CMK (cell line): ENCODE results near the gene OR1C1.
"Not testable (repeated sequence)": the region's sequence is repeated elsewhere in the genome, so short reads cannot be mapped to it uniquely, and the experiment has no call there.

Experiments used
- DNase-seq: peaks from one replicate; pipeline ENCODE4 v3.0.0-alpha.2; 2010; ENCODE audit warnings: low read depth

Gene OR1C1, protein sequence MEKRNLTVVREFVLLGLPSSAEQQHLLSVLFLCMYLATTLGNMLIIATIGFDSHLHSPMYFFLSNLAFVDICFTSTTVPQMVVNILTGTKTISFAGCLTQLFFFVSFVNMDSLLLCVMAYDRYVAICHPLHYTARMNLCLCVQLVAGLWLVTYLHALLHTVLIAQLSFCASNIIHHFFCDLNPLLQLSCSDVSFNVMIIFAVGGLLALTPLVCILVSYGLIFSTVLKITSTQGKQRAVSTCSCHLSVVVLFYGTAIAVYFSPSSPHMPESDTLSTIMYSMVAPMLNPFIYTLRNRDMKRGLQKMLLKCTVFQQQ

DNA sequence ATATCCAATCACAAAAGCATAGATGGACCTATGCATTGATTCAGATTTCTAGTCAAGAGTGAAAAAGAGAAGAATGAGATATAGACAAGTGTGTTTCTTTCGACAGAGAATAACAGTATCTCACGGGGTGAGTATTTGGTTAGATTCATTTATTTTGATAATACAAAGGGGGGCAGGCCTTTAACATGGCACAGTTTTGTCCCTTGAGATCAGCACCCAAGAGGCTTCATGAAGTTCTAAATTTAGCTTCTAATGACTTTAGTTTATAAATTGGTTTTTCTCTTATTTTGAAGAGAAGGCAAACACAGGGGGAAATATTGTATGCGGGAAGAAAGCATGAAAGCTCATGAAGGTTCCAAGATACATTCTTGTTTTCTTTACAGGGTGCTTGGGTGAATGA lies at the start of gene OR1C1:
Gene OR1C1, minus strand, starts transcription at position 101 of the 400 bp plus-strand sequence. CDS start 2,150 bp downstream, outside the sequence.
- DNase-seq, result no peak

DNA sequence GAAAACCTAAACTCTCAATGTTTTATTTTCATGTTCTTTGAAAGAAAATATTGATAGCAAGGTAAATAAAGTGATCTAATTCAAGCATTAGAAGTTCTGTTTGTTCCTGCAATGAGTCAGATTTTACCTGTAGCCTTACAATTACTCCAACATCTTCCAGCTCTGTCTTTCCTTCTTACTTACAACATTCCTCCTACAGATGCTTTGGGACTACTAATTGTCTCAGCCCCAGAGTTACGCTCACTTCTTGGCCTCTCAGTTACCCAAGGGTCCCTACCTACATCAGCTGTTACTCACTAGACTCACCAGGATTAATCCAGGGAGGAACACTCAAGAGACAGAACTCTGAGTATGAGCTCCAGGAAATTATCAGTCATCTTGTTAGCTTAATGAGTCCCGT lies 37.2 kb upstream of the OR1C1 start:
- no peak for DNase-seq

DNA sequence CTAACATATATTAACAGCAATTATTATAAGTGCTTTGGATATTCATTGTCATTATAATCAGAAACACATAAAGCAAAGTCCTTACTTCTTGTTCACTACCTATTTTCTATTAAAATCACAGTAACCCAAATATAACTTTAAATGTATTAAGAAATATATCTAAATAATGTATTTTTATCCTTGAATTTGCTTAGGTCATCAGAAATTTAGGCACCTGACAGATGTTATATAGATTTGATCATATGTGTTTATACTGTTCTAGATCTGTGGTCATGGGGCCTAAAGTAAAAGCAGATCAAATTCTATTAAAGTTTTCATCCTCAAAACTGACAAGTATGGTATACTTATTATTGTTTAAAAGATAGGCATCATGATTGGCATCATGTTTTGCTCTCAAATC lies 9.2 kb upstream of the OR1C1 start:
- DNase-seq, result no peak

DNA sequence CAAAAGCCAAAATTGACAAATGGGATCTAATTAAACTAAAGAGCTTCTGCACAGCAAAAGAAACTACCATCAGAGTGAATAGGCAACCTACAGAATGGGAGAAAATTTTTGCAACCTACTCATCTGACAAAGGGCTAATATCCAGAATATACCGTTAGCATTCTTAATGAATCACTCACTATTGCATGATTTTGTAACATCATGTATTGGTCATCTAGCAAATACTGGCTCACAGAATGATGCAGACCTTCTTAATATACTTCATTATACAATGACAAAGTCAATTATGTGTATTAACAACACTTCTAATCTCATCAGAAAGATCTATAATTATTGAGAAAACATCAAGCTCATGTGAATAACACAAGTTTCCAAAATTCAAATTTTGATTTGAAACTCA lies 6.0 kb downstream of the OR1C1 start:
- DNase-seq, result not testable (repeated sequence)

DNA sequence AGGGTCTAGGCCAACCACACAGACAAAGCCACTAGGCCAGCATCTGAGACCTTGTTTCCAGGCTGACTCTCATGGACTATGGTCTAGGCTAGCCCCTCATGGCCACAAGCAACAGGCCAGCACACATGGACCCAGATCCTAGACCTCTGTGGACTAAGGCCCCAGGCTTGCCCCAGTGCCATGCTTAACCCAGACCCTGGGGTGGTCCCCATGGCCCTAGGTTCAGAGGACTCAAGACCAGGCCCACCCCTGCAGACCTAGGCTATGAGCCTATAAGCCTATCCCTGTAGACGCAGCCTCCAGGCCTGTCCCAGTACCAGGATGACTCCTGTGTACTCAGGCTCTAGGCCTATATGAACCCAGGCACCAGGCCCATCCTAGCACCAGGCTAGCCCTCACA lies 10.5 kb downstream of the OR1C1 start:
- no peak for DNase-seq

DNA sequence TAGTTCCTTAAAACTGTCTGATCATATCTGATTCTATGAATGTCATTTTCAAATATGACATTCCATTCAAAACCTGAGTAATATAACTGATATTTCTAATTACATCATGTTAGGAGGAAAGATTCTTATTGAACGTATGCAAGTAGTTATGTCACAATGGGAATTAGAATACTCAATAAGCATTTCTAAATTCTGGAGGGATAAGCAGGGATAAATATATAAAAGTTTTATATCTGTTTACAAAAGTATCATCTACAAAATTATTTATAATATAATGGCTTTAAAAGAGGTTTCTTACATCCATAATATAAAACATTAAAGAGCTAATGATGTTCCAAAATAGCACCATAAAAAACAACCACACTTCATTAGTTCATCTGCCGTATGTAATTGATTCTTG lies 12.3 kb downstream of the OR1C1 start, which contains the start of gene OR14A2:
Gene OR14A2, minus strand, starts transcription at position 101 of the 400 bp plus-strand sequence.
- DNase-seq, result no peak

DNA sequence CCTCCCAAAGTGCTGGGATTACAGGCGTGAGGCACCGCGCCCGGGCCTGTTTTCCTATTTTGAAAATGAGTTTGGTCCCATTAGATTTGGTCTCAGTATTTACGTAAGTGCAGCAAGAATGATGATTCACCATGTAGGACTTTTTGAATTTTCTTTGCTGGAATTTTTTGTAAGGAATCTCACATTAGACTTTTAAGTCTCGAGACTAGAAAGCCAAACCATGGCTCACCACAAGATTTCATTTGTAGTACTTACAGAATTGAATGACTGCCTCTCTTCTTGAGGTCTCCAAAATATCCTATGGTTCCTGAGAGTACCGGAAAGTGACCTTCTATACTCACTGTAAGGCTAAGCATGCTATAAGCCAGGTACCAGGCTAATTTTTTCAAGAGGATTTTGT lies 12.7 kb downstream of the OR1C1 start:
- DNase-seq, result no peak

DNA sequence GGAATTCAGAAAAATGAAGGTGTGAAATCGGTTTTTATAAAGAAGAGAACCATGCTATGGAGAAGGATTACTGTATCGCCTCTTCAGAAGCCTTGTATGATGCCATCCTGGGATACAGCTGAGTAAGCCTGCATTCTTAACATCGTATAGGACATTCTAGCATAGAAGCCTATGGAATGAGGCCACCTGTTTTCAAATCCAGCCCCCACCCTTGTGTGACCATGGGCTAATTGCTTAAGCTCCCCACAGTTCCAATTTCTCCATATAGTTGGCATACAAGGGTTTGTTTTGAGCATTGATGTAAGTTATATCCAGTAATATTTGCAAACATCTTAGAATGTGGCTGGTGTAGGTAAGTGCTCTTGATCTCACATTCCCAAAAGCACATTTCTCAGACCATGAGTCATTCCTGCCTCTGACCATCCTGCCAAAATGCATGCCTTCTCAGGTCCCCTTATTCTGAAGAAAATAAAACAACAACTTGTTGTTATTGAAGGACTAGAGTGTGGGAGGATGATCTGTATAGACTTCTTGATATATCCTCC lies 13.9 kb downstream of the OR1C1 start:
- DNase-seq, result no peak

DNA sequence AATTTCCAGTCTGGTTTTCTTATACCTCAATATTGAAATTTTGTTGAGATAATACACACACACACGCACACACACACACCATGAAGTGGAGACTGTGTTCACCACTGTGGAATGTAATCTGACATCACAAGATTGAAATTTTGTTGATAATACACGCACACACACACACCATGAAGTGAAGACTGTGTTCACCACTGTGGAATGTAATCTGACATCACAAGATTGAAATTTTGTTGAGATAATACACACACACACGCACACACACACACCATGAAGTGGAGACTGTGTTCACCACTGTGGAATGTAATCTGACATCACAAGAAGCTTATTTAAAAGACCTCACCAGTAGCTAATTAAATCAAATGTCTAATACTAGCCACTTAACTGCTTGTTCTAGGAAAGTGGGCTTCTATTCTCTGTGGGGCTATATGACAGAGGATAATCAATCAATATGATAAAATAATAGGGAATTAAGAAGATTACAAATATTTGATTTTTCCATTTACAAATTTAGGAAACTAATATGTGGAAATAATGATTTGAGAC lies 18.1 kb downstream of the OR1C1 start:
- not testable (repeated sequence) for DNase-seq

DNA sequence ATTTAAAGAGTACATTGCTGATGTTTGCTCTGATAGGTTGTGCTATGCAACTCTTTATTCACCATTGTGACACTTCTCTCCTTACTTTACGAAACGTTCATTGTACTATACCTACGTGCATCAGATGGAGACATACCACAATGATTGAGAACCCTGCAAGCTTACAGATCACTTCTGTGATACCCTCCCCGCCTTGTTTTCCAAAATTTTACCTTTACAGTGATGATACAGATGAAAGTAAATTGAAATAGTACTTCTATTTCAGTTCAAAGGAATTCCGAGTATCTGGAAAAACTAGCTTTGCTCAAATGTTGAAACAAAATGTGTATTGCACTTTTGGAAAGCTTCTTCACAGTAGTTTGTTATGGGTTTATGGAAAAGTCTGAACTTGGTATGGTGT lies 18.6 kb downstream of the OR1C1 start:
- DNase-seq, result no peak

DNA sequence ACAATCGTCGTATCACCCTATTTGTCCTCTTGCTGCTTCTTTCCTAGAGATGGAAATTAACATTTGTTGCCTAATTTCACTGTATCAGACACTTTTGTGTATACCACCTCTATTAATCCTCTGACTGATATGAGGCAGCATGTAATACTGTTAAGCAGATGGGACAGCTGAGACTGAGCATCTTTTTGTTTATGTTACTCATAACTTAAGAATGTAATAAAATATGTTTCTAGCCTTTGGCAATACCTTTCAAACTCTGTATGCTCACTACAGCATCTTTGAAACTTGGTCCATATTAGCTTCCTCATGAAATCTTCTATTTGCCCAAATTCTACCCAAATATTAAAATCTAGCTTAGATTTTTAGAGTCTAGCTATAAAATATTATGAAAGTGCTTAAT lies 19.6 kb downstream of the OR1C1 start:
- no peak for DNase-seq

DNA sequence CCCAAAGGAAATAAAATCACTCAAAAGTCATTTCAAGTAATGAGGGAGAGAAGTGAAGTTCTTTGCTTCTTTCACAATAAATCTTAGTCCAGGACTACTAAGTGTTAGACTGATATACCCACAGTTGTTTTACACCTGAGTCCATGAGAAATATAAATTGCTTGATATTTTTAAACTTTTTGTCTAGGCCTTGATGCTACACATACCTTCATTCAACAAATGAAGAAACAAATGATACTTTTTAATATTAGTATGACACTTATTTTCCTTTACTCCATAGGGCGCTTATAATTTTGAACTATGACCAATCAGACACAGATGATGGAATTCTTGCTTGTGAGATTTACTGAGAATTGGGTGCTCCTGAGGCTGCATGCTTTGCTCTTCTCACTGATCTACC lies 22.0 kb downstream of the OR1C1 start, which contains the start of gene OR14K1:
Gene OR14K1, plus strand, starts transcription at position 301 of the 400 bp plus-strand sequence. Its CDS starts 0 bp downstream, at position 301.
- no peak for DNase-seq

DNA sequence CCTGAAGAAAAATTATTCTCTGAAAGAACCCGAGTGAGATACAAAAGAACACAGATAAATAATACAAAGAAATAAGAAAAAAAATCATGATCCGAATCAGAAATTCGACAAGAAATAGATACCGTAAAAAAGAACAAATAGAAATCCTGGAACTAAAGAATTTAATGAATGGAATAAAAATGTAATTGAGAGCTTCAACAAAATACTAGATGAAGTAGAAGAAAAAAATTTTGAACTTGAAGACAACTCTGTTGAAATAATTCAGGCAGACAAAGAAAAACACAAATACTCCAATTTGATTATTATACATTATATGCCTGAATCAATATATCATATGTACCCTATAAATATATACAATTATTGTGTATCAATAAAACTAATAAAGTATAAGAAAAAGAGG lies 39.1 kb downstream of the OR1C1 start:
- no peak for DNase-seq

DNA sequence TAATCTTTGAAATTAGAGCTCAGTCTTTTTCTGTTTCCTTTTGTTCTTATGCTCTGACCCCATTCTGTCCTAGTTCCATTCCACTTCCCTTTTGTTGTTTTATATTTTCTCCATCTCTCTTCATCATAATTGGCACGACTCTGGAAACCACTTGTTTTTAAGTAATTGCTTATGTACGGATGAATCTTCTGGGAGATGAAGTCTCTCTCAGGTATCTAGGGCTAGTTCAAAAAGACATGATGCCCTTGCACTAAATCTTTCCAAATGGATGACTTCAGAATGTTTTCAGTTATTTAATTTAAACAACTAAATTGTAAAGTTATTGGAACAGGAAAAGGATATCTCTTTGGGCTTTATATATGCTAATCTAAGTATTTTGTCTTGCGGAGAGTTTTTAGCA lies 43.8 kb downstream of the OR1C1 start, which contains the start of gene OR6F1:
Gene OR6F1, minus strand, starts transcription at position 101 of the 400 bp plus-strand sequence. CDS start 3,891 bp downstream, outside the sequence.
- no peak for DNase-seq

DNA sequence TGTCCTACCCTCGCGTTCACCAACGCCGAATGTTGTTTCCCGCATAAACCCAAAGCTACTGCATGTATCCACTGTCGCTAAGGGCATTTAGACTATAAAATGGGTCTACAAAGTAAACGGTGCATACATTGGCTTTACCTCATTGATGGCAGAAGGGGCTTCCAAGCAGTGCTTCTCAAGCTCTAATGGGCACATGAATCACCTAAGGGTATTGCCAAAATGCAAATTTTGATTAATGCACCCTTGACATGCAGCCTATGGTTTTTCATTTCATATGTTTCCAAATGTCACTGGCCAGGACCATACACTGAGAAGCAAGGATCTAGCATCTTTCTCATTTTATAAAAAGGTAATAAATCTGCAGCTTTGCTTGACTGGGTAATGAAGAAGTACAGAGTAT lies 46.6 kb downstream of the OR1C1 start:
- DNase-seq, result no peak

DNA sequence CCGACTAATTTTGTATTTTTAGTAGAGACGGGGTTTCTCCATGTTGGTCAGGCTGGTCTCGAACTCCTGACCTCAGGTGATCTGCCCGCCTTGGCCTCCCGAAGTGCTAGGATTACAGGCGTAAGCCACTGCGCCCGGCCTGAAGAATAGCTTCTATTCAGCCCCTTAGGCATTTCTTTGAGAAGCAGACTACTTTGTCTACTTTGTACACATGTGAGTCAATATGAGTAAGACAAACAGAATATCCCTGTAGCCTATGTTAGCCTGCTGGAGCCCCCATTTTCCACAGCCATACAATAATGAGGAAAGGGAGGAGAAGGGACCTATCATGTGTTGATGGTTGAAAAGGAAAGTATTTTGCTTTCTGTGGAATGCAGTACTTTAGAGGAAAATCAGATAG lies 49.7 kb downstream of the OR1C1 start:
- not testable (repeated sequence) for DNase-seq
